Mucosa of stomach (tissue), 1 donor: ENCODE results near the gene SLC12A2.

Source experiments
- H3K27me3 ChIP-seq: one replicate; pipeline ENCODE4 v1.7.0; 2013; ENCODE audit warnings: mild to moderate bottlenecking, low read length; ENCODE audit not compliant: control insufficient read depth, insufficient read depth
- H3K36me3 ChIP-seq: one replicate; pipeline ENCODE4 v1.7.0; 2013; ENCODE audit warnings: low read length; ENCODE audit not compliant: control insufficient read depth, insufficient read depth
- H3K4me1 ChIP-seq: one replicate; pipeline ENCODE4 v1.7.0; 2013; ENCODE audit warnings: mild to moderate bottlenecking, low read length; ENCODE audit not compliant: control insufficient read depth, insufficient read depth
- H3K4me3 ChIP-seq: one replicate; pipeline ENCODE4 v1.7.0; 2013; ENCODE audit warnings: low read length
- H3K9ac ChIP-seq: one replicate; pipeline ENCODE4 v1.7.0; 2013; ENCODE audit warnings: mild to moderate bottlenecking, low read length, moderate library complexity
- H3K9me3 ChIP-seq: one replicate; pipeline ENCODE4 v1.7.0; 2013; ENCODE audit warnings: mild to moderate bottlenecking, low read length, moderate library complexity; ENCODE audit not compliant: control insufficient read depth
- donor health status: Pancreatic carcinoma.

Gene SLC12A2

DNA sequence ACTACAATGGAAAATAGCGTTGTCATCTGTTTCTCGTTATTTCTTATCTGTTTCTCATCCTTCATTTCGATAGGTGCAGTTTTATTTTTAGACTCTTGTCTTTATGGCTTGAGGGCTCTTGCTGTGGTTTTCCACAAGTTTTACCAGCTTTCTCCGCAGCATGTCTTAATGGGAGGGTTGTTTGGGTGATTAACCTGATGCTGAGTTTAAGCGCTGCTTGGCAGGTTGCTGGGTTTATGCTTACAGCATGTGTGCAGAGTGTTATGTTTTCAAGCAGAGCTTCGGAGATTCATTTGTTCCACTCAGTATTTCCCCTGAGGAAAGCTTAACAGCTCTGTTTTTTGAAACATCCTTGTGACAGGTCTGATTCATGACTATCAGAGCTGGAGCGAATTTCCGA is 154.0 kb downstream of the SLC12A2 start:
- H3K4me3 ChIP-seq, result no peak overlapping the region
- H3K9me3 ChIP-seq, result no peaks in the 10 kb centered on the region
- H3K4me1 ChIP-seq, result no peaks in the 10 kb centered on the region
- H3K9ac ChIP-seq, result no peak overlapping the region
- H3K27me3 ChIP-seq, result no peaks in the 10 kb centered on the region
- no peaks in the 10 kb centered on the region for H3K36me3 ChIP-seq
